ENCODE measurements around the gene TM2D3.
"Not testable (repeated sequence)": the region's sequence is repeated elsewhere in the genome, so short reads cannot be mapped to it uniquely, and the experiment has no call there.

- not testable (repeated sequence) for TF ChIP-seq CTCF, EP300, POLR2AphosphoS5 (IDR thresholded peaks at IDR 0.05)
Measured at GRCh38 chr15:101654624-101655337, 2.6 kb upstream of the TM2D3 start.
